Activated CD4-positive, alpha-beta T cell treated with anti-CD3 and anti-CD28 coated beads for 4 hours (primary cell): ENCODE results near the gene ADM2.
A peak's percentile ranks its signal among the peaks of the same experiment; 100 is the strongest.
"Not testable (repeated sequence)": the region's sequence is repeated elsewhere in the genome, so short reads cannot be mapped to it uniquely, and the experiment has no call there.

Experiments
- DNase-seq, 2 donors: peaks; one replicate each; pipeline ENCODE4 v3.0.0-alpha.2; 2020

ADM2 gene

GRCh38 chr22:50481440-50482106 is at the start of gene ADM2:
ADM2 (plus strand) TSS chr22:50481543; CDS start chr22:50481848, 305 bp downstream.
- peak; percentile 64 to 65 for DNase-seq

- DNase-seq: no peak
Measured at GRCh38 chr22:50432131-50432876, 49.0 kb upstream of the ADM2 start.

GRCh38 chr22:50432877-50433510 is 48.3 kb upstream of the ADM2 start:
- DNase-seq: not testable (repeated sequence)

- no peak for DNase-seq
Measured at GRCh38 chr22:50434849-50435248, 46.5 kb upstream of the ADM2 start.

- no peak for DNase-seq
Measured at GRCh38 chr22:50435291-50436014, 45.9 kb upstream of the ADM2 start.

GRCh38 chr22:50436015-50436830 is 45.1 kb upstream of the ADM2 start:
- no peak for DNase-seq

- no peak for DNase-seq
Measured at GRCh38 chr22:50436841-50437341, 44.5 kb upstream of the ADM2 start.

- DNase-seq: no peak
Measured at GRCh38 chr22:50437511-50438304, 43.6 kb upstream of the ADM2 start.

- DNase-seq: no peak
Measured at GRCh38 chr22:50438305-50439275, 42.8 kb upstream of the ADM2 start.

- no peak for DNase-seq
Measured at GRCh38 chr22:50439314-50439870, 42.0 kb upstream of the ADM2 start.

GRCh38 chr22:50439871-50440331 is 41.4 kb upstream of the ADM2 start:
- no peak for DNase-seq

GRCh38 chr22:50440544-50441249 is 40.6 kb upstream of the ADM2 start:
- DNase-seq: no peak

GRCh38 chr22:50441428-50441993 is 39.8 kb upstream of the ADM2 start:
- DNase-seq: no peak

- no peak for DNase-seq
Measured at GRCh38 chr22:50443197-50443596, 38.1 kb upstream of the ADM2 start.

- no peak for DNase-seq
Measured at GRCh38 chr22:50443801-50444625, 37.3 kb upstream of the ADM2 start.

GRCh38 chr22:50444663-50445062 is 36.7 kb upstream of the ADM2 start:
- DNase-seq: no peak

GRCh38 chr22:50445071-50445879 is 36.1 kb upstream of the ADM2 start:
- no peak for DNase-seq
